ENCODE results near the gene SLC12A4.

SLC12A4 gene

DNA sequence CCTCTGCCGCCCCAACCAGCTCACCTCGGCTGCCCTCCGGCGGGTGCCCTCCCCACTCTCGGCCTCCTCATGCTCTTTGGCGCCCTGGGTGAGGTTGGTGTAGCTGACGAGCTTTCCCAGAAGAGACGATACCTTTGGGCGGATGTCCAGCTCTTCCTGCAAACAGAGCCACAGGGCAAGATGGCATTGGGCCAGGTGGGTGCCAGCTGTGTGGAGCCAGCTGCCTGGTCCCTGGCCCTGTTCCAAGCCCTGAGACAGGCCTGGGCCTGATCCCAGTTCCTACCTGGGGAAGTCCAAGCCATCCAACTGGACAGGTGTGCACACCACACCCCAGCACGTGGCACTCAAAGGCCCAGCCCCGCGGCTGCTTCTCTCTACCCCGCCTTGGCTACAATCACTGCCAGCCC lies 6.9 kb downstream of the SLC12A4 start:
- Histone ChIP-seq H3K4me1 (ENCODE audit: control insufficient read depth, insufficient read depth, low read length, poor library complexity, severe bottlenecking) (peaks cover 19% of the 10 kb centered on the region), H3K4me3 (ENCODE audit: extremely low read depth, insufficient read depth, low read length, poor library complexity, severe bottlenecking) (no peak overlapping the region), H3K9me3 (ENCODE audit: control insufficient read depth, low read length) (no peaks in the 10 kb centered on the region), H3K36me3 (ENCODE audit: control insufficient read depth, insufficient read depth, low read length) (peaks cover 91% of the 10 kb centered on the region), H3K27ac (ENCODE audit: low read depth, low read length, severe bottlenecking) (no peak overlapping the region)
- WGBS, 2 experiments (ENCODE audit: insufficient coverage in 2 of 2): 96 to 97% methylated on average over 8 to 12 of the region's 13 CpGs

DNA sequence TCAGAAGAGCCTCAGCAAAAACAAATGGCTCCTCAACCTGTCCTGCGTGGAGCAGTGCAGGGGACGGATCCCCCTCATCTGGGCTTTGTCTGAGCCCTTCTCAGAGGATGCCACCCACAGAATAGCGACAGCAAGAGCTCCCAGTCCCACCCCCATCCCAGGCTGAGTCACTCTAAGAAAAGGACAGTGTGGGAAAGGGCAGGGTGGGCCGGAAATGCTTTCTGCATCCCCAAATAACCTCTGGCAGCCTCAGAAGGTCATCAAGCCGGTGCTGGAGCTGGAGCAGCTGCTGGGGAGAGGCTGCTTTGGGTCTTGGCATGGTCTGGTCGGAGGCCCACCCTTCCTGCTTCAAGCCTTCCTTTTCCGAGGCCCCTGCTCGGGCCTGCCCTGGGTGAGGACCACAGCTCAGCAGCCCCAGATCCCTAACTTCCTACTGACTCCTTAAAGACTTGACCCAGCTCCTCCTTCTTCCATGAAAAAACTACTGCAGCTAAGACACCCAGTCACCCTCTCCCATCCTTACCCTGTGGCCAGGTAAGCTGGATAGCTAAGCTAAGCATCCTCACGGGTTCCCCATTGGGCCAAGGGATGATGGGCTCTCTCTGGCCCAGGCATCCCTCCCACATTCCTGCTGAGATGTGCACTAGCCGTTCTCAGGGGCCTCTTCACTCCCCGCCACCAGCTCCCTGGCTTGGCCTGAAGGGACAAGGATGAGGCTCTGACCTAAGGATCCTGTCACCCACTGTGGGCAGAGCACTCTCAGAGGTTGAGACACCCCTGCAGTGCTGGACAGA lies 8.7 kb downstream of the SLC12A4 start:
- peaks cover 90% of the 10 kb centered on the region for H3K36me3 ChIP-seq (ENCODE audit: control insufficient read depth, insufficient read depth, low read length)
- H3K9me3 ChIP-seq (ENCODE audit: control insufficient read depth, low read length): no peaks in the 10 kb centered on the region
- 92 to 96% methylated on average over 7 to 9 of the region's 11 CpGs for WGBS, 2 experiments (ENCODE audit: insufficient coverage in 2 of 2)
- H3K4me1 ChIP-seq (ENCODE audit: control insufficient read depth, insufficient read depth, low read length, poor library complexity, severe bottlenecking): peaks cover 8% of the 10 kb centered on the region
- no peak overlapping the region for H3K27ac ChIP-seq (ENCODE audit: low read depth, low read length, severe bottlenecking)
- H3K4me3 ChIP-seq (ENCODE audit: extremely low read depth, insufficient read depth, low read length, poor library complexity, severe bottlenecking): no peak overlapping the region

DNA sequence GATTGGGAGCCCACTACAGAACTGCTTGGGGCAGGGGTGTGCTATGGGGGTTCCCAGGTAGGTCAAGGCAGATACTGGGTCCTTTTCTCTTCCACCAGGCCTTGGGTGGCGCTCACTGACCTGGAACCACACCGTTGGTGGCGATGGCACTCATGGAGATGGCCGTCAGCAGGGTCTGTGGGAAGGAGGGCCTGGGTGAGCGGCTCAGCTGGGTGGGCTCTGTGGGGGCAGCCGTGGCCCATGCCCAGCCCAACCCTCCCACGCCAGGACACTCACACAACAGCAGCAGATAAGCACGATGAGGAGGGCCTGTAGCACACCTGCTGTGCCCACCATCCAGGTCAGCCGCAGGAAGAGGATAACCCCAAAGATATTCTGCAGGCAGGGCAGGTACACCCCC lies 10.8 kb downstream of the SLC12A4 start:
- 90 to 95% methylated on average over 5 to 7 of the region's 9 CpGs for WGBS, 2 experiments (ENCODE audit: insufficient coverage in 2 of 2)
- no peak overlapping the region for H3K27ac ChIP-seq (ENCODE audit: low read depth, low read length, severe bottlenecking)
- H3K4me3 ChIP-seq (ENCODE audit: extremely low read depth, insufficient read depth, low read length, poor library complexity, severe bottlenecking): no peak overlapping the region
- peaks cover 88% of the 10 kb centered on the region for H3K36me3 ChIP-seq (ENCODE audit: control insufficient read depth, insufficient read depth, low read length)
- H3K9me3 ChIP-seq (ENCODE audit: control insufficient read depth, low read length): no peaks in the 10 kb centered on the region
- H3K4me1 ChIP-seq (ENCODE audit: control insufficient read depth, insufficient read depth, low read length, poor library complexity, severe bottlenecking): peaks cover 8% of the 10 kb centered on the region

- 94 to 99% methylated on average over 8 to 10 of the region's 10 CpGs for WGBS, 2 experiments (ENCODE audit: insufficient coverage in 2 of 2)
- H3K9me3 ChIP-seq (ENCODE audit: control insufficient read depth, low read length): no peaks in the 10 kb centered on the region
- no peak overlapping the region for H3K27ac ChIP-seq (ENCODE audit: low read depth, low read length, severe bottlenecking)
- H3K36me3 ChIP-seq (ENCODE audit: control insufficient read depth, insufficient read depth, low read length): peaks cover 89% of the 10 kb centered on the region
- no peaks in the 10 kb centered on the region for H3K4me1 ChIP-seq (ENCODE audit: control insufficient read depth, insufficient read depth, low read length, poor library complexity, severe bottlenecking)
- H3K4me3 ChIP-seq (ENCODE audit: extremely low read depth, insufficient read depth, low read length, poor library complexity, severe bottlenecking): no peak overlapping the region
Observed at GRCh38 chr16:67954421-67955196, 13.8 kb downstream of the SLC12A4 start.

GRCh38 chr16:67953641-67954375 lies 14.6 kb downstream of the SLC12A4 start:
- Histone ChIP-seq H3K9me3 (ENCODE audit: control insufficient read depth, low read length) (no peaks in the 10 kb centered on the region), H3K4me3 (ENCODE audit: extremely low read depth, insufficient read depth, low read length, poor library complexity, severe bottlenecking) (no peak overlapping the region), H3K27ac (ENCODE audit: low read depth, low read length, severe bottlenecking) (no peak overlapping the region), H3K36me3 (ENCODE audit: control insufficient read depth, insufficient read depth, low read length) (peaks cover 89% of the 10 kb centered on the region), H3K4me1 (ENCODE audit: control insufficient read depth, insufficient read depth, low read length, poor library complexity, severe bottlenecking) (no peaks in the 10 kb centered on the region)
- 91 to 94% methylated on average over 4 to 6 of the region's 8 CpGs for WGBS, 2 experiments (ENCODE audit: insufficient coverage in 2 of 2)

DNA sequence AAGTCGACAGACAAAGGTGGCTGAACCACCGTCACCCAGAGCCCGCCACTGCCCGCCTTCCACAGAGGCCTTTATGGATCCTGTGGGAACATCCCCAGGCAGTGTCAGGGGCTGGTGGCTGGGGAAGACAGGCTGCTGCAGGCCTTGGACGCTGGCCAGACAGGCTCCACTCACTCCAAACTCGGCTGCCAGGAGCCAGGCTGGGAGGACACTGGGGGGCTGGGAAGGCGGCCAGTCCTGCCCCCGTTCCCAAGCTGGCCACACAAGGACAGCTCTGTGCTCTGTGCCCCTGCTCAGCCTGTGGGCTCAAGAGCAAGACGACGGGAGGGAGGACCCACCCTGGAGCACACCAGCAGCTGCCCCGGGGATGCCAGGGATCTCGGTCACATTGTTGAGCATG lies 17.0 kb downstream of the SLC12A4 start:
- Histone ChIP-seq H3K9me3 (ENCODE audit: control insufficient read depth, low read length) (no peaks in the 10 kb centered on the region), H3K36me3 (ENCODE audit: control insufficient read depth, insufficient read depth, low read length) (peaks cover 95% of the 10 kb centered on the region), H3K4me3 (ENCODE audit: extremely low read depth, insufficient read depth, low read length, poor library complexity, severe bottlenecking) (no peak overlapping the region), H3K27ac (ENCODE audit: low read depth, low read length, severe bottlenecking) (no peak overlapping the region), H3K4me1 (ENCODE audit: control insufficient read depth, insufficient read depth, low read length, poor library complexity, severe bottlenecking) (no peaks in the 10 kb centered on the region)
- WGBS, 2 experiments (ENCODE audit: insufficient coverage in 2 of 2): 90 to 94% methylated on average over 11 to 12 of the region's 12 CpGs

DNA sequence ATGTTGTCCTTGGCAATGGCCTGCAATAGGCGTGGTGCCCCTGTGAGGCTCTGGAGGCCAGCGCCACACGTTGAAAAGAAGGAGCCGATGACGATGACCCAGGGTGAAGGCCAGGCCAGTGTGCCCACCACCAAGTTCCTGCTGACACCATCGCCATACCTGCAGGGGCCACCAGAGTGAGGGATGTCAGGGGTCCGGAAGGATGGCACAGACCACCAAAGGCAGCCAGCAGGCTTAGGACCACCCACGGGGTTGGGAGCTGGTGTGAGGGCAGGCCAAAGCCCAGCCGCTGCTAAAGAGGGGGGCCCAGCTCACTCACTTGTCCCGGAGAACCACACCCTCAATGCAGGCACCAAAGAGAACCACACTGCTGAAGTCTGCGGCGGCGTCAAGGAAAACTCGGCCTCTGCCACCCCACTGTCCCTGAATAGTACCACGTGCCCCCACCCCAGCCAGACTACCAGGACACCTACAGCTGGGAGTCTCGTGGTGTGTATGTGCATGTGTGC lies 18.0 kb downstream of the SLC12A4 start:
- H3K36me3 ChIP-seq (ENCODE audit: control insufficient read depth, insufficient read depth, low read length): peaks cover 99% of the 10 kb centered on the region

DNA sequence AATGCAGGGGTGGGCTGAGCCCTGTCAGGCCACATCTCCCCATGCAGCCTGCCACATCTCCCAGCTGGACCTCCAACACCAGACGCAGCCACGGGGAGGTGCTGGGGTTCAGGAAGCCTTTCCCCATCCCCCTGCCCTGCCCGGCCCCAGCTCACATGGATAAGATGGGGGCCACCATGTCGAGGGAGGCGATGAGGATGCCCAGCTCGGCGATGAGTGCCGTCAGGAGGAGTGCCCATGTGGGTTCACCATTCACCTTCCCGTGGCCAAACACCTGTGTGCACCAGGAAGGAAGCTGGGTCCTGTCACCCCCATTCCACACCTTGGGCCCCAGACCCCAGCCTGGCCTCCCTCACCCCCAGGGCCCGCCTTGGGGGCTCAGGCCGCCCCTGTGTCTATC lies 18.8 kb downstream of the SLC12A4 start:
- no peaks in the 10 kb centered on the region for H3K9me3 ChIP-seq (ENCODE audit: control insufficient read depth, low read length)
- H3K4me1 ChIP-seq (ENCODE audit: control insufficient read depth, insufficient read depth, low read length, poor library complexity, severe bottlenecking): no peaks in the 10 kb centered on the region
- H3K4me3 ChIP-seq (ENCODE audit: extremely low read depth, insufficient read depth, low read length, poor library complexity, severe bottlenecking): no peak overlapping the region
- H3K27ac ChIP-seq (ENCODE audit: low read depth, low read length, severe bottlenecking): no peak overlapping the region
- 92 to 93% methylated on average over 4 to 11 of the region's 11 CpGs for WGBS, 2 experiments (ENCODE audit: insufficient coverage in 2 of 2)
- peaks cover 99% of the 10 kb centered on the region for H3K36me3 ChIP-seq (ENCODE audit: control insufficient read depth, insufficient read depth, low read length)

More for the DNA sequence above, 18.0 kb downstream of the SLC12A4 start:
- no peak overlapping the region for H3K27ac ChIP-seq (ENCODE audit: low read depth, low read length, severe bottlenecking)
- H3K4me3 ChIP-seq (ENCODE audit: extremely low read depth, insufficient read depth, low read length, poor library complexity, severe bottlenecking): no peak overlapping the region
- H3K9me3 ChIP-seq (ENCODE audit: control insufficient read depth, low read length): no peaks in the 10 kb centered on the region
- WGBS, 2 experiments (ENCODE audit: insufficient coverage in 2 of 2): 95 to 97% methylated on average over 8 to 13 of the region's 16 CpGs
- no peaks in the 10 kb centered on the region for H3K4me1 ChIP-seq (ENCODE audit: control insufficient read depth, insufficient read depth, low read length, poor library complexity, severe bottlenecking)

DNA sequence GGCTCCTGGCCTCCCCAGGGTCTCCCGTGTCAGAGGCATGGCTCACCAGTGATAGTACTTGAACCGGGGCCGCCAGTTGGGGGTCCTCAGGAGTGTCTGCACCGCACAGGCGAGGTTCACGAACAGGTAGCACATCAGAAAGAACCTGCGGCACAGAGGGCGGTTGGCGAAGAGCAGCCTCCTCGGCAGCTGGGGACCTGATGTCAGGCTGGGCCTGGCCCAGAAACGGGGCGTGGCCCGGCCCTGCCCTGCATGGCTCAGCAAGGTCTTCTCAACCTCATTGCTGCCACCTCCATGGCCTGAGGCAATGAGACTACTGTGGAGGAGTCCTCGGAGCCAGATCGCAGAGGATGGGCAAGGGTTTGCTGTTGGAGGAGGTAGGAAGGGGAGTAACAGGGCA lies 20.4 kb downstream of the SLC12A4 start:
- no peaks in the 10 kb centered on the region for H3K4me1 ChIP-seq (ENCODE audit: control insufficient read depth, insufficient read depth, low read length, poor library complexity, severe bottlenecking)
- H3K36me3 ChIP-seq (ENCODE audit: control insufficient read depth, insufficient read depth, low read length): peaks cover 100% of the 10 kb centered on the region
- no peak overlapping the region for H3K27ac ChIP-seq (ENCODE audit: low read depth, low read length, severe bottlenecking)
- 94 to 98% methylated on average over 10 to 15 of the region's 15 CpGs for WGBS, 2 experiments (ENCODE audit: insufficient coverage in 2 of 2)
- no peak overlapping the region for H3K4me3 ChIP-seq (ENCODE audit: extremely low read depth, insufficient read depth, low read length, poor library complexity, severe bottlenecking)
- H3K9me3 ChIP-seq (ENCODE audit: control insufficient read depth, low read length): no peaks in the 10 kb centered on the region

DNA sequence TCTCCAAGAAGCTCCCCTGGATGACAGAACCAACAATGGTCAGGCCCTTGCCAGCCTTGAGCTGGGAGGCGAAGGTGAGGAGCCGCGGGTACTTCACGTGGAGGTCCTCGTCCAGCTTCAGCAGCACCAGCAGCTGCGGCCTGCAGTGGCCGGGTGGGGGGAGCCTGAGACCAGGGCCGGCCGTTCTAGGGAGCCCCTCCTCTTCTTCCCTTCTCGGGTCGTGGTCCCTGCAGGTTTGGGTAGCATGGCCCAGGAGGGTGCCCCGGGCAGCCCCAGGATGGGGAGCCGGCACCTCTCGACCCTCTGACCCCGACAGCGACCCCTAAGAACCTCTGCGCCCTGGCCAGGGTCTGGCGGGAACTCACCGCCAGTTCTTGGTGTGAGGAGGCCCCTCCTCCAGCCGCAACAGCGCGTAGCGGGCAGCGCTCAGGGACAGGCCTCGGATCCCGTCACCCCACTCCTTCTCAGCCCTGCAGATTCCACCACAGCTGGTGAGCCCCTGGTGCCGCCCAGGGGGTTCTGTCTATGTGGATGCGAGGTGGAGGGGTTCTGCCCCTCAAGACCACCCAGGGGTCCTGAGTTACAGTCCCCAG lies 21.4 kb downstream of the SLC12A4 start:
- 97 to 98% methylated on average over 18 to 25 of the region's 28 CpGs for WGBS, 2 experiments (ENCODE audit: insufficient coverage in 2 of 2)
- H3K36me3 ChIP-seq (ENCODE audit: control insufficient read depth, insufficient read depth, low read length): peaks cover 100% of the 10 kb centered on the region

More for the DNA sequence above, 21.4 kb downstream of the SLC12A4 start:
- H3K9me3 ChIP-seq (ENCODE audit: control insufficient read depth, low read length): no peaks in the 10 kb centered on the region
- no peak overlapping the region for H3K27ac ChIP-seq (ENCODE audit: low read depth, low read length, severe bottlenecking)
- no peaks in the 10 kb centered on the region for H3K4me1 ChIP-seq (ENCODE audit: control insufficient read depth, insufficient read depth, low read length, poor library complexity, severe bottlenecking)
- H3K4me3 ChIP-seq (ENCODE audit: extremely low read depth, insufficient read depth, low read length, poor library complexity, severe bottlenecking): no peak overlapping the region
